Activated CD8-positive, alpha-beta memory T cell treated with anti-CD3 and anti-CD28 coated beads, Interleukin-2, amount 50 U/mL, for 1 hour (primary cell): ENCODE results near the gene CPNE9.
"Not testable (repeated sequence)": the region's sequence is repeated elsewhere in the genome, so short reads cannot be mapped to it uniquely, and the experiment has no call there.

Experiments used
- DNase-seq: peaks from one replicate; pipeline ENCODE4 v3.0.0-alpha.2; 2020; ENCODE audit errors: extremely low read depth

The CPNE9 gene

DNA sequence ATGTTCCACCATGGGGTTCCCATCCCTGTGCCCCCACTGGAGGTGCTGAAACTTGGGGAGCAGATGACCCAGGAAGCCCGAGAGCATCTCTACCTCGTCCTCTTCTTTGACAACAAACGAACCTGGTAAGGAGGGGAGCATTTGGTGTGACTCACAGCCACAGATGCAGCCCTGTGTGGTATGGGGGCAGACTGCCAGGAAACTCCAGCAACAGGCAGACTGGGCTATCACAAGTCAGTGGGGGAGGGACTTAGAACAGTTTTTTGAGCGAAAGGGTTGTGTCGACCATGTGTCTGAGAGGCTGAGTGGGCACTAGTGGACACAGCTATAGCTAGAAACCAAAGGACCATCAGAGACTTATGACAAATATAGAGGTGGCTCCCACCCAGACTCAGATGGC lies 42.7 kb downstream of the CPNE9 start:
- no peak for DNase-seq

DNA sequence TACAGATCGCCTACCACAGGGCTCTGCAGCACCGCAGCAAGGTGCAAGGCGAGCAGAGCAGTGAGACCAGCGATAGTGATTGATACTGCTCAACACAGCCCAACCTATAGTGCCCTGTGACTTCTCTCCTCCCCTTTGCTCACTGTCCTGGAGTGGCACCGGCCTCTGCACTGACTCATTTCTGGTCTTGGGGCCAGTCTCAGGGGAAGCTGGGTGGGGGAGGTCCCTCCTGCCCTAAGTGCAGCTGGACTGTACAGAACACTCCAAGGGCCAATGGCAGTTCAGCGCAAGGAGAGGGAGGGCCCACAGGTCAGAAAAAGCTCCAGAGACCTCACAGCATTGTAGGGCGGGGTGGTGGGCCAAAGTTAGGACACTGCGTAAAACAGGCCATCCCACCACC lies 43.6 kb downstream of the CPNE9 start:
- no peak for DNase-seq

DNA sequence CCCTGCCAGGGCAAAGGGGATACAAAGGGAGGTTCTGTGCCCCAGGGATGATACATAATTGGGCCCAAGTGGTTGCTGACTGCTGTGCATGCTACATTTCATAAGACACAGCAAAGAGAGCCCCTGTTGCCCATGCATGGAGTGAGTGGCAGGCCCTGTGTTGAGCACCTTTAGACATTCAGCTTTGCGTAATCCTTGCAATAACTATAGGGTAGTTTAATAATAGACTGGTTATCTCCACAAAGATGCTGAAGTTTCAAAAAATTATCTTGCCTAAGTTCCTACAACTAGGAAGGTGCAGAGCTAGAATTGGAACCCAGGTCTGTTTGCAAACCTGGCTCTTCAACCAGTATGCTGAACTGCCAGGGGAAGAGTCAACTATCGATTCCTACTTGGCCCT lies 44.4 kb downstream of the CPNE9 start:
- DNase-seq = no peak

DNA sequence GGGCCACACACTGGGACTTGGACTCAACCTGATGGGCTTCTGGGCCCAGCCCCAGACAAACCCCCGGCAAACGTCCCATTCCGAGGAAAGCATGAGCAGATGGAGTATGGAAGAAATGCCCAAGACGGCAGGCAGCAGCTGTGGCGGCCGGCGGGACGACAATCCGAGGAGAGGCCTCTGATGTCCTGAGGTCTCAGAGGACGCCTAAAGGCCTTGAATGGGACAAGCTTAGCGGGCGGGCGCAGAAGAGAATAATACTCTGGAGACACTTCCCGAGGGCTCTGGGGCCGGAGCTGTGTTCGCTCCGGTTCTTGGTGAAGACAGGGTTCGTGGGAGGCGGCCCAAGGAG lies 45.6 kb downstream of the CPNE9 start:
- no peak for DNase-seq

DNA sequence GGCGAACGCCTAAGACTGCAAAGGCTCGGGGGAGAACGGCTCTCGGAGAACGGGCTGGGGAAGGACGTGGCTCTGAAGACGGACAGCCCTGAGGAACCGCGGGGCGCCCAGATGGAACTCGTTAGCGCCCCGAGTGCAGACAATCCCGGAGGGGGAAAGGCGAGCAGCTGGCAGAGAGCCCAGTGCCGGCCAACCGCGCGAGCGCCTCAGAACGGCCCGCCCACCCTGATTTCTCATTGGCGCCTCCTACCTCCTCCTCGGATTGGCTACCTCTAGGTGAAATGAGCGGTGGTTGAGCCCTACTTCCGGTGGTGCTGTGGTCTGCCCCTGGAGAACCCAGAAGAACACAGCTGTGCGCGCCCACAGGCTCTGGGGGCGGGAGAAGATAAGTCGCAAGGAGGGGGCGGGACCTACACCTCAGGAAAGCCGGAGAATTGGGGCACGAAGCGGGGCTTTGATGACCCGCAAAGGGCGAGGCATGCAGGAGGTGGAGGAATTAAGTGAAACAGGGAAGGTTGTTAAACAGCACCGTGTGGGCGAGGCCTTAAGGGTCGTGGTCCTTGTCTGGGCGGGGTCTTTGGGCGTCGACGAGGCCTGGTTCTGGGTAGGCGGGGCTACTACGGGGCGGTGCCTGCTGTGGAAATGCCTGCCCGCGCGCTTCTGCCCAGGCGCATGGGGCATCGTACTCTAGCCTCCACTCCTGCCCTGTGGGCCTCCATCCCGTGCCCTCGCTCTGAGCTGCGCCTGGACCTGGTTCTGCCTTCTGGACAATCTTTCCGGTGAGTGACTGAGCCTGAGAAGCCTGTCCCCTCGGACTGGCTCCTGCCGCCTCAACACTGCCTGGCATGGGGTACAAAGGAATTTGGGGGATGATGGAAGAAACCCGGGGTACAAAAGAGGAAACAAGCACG lies 46.3 kb downstream of the CPNE9 start, which contains the start of gene OGG1:
OGG1 (plus strand) TSS at position 308 of the 911 bp plus-strand sequence; CDS start at position 643, 335 bp downstream.
- DNase-seq = peak; percentile 89

DNA sequence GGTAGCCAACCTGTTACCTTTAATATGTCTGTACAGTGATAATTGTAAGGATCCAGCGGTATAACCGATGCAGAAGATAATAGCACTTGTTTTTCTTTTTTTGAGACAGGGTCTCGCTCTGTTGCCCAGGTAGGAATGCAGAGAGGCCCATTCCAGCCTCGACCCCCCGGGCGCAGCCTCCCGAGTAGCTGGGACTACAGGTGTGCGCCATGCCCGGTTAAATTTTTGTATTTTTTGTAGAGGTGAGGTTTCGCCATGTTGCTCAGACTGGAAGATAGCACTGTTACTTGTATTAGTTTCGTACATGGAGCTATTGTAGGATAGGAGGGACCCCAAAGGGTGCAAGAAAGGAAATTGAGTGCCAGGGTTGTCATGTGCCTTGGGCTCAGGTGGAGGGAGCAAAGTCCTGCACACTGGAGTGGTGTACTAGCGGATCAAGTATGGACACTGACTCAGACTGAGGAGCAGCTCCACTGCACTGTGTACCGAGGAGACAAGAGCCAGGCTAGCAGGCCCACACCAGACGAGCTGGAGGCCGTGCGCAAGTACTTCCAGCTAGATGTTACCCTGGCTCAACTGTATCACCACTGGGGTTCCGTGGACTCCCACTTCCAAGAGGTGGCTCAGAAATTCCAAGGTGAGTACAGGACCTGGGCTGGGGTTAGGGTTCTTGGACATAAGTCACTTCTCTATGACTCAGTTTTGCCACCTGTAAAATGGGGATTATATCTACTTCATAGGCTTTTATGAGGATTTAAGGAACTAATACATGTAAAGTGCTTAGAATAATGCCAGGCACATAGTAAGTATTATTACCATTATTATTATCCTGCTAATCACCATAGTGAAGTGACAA lies 47.2 kb downstream of the CPNE9 start:
- no peak for DNase-seq

DNA sequence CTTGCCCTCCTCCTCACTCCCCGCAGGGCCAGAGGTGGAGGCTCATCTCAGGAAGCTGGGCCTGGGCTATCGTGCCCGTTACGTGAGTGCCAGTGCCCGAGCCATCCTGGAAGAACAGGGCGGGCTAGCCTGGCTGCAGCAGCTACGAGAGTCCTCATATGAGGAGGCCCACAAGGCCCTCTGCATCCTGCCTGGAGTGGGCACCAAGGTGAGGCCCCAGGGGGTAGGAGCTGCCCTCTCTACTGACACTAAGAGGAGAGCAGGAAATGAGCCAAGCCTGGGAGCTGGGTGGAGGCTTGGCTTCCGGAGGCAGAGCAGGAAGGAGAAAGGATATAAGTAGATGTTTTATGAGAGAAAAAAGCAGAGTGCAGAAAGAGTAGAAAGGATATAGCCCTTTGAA lies 51.0 kb downstream of the CPNE9 start:
- DNase-seq = no peak

DNA sequence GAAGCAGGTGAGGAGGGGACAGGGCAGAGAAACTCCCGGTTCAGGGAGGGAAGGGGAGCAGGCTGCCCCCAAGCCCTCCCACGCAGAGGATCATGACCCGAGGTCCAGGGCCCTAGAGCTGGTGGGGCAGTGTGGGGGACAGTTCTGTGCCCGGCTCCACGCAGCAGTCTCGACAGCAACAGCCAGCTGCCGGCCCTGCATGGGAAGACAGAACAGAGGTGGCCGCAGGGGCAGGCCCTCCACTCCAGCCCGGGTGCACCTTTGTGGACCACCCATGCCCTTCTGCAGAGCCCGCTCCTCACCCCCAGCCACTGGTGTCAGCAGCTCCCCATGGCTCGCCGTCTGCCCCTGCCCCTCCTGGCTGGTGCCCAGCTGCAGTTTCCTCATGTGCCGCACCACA lies 53.8 kb downstream of the CPNE9 start:
- no peak for DNase-seq

DNA sequence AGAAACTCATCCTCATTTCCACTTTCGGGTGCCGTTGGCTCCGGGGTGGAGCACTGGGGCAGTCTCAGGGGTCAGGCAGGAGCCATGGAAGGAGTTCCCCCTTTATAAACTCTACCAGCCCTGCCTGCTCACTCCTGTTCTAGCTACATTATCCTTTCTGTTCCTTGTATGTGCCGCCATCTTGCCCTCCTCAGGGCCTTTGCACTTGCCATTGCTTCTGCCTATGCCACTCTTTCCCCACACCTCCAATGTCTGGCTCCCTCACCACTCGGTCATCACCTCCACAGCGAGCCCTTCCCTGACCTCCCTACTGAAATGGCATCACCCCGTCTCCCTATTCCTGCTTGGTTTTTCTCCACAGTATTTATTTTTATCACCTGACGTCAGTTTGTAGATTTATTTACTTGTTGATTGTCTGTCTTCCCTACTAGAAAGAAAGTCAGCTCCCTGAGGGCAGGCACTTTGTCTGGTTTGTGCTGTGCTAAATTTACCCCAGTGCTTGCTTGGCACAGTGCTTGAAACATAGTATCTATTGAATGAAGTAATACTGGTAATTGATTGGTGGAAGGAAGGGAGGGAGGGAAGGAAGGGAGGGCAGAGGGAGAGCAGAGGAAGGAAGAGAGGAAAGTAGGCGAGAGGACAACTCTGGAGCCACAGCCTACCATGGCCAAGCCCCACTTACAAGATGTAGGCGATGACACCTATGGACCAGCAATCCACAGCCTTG lies 57.3 kb downstream of the CPNE9 start:
- no peak for DNase-seq

DNA sequence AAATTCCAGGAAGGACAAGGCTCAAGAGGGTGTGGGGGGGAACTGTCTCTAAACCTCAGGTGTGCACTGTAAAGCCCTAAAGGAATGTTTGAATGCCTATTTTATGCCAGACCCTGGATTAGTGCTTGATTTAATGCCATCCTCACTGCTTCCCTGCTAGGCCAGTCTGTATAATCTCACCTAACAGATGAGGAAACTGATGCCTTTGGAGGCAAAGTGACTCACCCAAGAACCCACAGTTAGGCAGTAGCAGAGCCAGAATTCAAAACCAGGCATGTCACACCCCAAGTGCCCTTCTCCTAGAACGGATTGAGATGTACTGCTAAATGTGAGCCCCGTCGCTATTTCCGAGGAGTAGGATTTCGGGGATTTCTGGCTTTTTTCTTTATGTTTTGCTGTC lies 58.3 kb downstream of the CPNE9 start:
- no peak for DNase-seq

DNA sequence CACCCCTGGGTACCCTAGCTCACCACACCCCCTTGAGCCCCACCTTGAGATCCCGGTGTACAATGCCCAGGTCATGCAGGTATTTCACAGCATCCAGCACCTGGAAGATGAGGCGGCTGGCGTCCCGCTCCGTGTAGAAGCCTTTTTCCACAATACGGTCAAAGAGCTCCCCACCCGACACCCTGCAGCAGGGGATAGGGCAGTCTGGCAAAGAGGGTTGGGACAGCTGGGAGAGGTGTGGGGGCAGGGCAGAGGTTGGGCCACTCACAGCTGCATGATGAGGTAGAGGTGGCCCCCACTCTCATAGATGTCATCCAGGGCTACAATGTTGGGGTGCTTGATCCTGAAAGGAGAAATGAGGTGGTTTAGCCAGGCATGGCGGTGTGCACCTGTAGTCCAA lies 59.2 kb downstream of the CPNE9 start:
- no peak for DNase-seq

DNA sequence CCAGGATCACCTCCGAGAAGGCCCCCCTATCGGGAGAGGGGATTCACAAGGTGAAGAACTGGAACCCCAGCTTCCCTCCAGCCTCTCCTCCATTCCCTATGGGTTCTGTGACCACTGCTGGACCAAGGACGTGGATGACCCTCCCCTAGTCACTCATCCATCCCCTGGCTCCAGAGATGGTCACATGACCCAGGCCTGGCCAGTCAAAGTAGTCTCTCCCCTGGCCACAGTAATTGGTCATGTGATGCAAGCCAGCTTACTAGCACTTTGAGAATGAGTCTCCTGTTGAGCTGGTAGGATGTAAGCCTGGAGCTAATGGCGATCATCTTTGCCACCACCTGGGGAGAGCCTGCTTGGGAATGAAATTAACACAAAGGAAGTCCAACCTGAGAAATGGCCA lies 62.2 kb downstream of the CPNE9 start:
- DNase-seq = no peak

DNA sequence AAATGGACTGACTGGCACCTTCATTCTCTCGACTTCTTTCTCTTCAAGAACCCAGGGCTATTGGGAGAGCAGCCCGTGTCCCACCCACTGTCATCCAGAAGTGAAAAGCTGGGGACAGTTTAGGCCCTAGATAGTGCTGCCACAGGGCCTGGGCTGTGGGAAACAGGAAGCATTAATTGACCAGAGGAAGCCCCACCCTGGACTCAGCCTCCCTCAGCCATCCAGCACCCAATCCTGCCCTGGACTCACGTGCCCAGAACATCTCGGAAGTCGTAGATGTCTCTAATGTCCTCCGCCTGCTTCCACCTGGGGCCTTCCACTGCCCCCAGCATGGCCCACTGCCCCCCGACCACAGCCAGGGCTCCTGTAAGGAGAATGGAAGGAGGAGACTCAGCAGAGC lies 63.8 kb downstream of the CPNE9 start:
- no peak for DNase-seq

DNA sequence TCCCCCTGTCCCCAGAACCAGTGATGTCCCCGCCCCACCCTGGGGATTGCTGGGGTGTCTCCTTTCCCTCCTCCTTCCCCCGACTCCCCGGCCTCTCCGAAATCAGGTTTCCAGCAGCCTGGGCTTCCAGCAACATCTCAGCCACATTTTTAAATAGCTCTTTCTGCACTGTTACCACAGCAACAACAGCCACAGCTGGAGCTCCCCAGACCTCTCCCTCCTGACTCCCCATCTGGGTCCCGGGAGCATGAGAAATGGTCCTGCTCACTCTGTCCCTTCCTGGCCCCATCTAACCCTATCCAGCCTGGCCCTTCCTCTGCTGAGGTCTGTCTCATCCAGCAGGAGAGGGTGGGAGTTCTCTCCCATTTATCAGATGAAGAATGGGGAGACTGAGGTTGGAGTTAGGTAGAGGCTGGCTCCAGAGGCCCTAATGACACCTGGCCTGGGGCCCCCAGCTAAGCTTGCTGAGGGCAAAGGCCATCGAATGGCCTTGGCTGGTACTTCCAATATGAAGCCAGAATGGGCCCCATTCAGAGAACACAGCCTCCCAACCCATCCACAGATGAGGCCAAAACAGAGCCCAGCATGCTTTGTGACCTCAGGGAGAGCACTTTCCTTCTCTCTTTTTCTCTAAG lies 64.6 kb downstream of the CPNE9 start:
- no peak for DNase-seq

DNA sequence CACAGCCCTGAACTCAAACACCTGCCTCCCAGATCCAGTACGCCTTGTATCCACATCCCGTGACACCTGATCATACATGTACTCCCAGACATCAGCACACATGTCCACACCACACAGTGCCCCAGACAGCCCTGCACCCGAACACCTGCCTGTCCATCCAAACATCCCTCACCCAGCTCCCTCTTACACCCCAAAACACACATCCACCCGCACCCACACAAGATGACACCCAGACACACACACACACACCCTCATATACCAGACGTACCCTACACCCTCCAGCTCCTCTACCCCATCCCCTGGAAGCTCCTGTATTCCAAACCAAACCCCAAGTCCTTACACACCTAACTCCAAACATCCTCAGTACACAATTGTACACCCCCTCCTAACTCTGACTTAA lies 65.4 kb downstream of the CPNE9 start:
- no peak for DNase-seq

DNA sequence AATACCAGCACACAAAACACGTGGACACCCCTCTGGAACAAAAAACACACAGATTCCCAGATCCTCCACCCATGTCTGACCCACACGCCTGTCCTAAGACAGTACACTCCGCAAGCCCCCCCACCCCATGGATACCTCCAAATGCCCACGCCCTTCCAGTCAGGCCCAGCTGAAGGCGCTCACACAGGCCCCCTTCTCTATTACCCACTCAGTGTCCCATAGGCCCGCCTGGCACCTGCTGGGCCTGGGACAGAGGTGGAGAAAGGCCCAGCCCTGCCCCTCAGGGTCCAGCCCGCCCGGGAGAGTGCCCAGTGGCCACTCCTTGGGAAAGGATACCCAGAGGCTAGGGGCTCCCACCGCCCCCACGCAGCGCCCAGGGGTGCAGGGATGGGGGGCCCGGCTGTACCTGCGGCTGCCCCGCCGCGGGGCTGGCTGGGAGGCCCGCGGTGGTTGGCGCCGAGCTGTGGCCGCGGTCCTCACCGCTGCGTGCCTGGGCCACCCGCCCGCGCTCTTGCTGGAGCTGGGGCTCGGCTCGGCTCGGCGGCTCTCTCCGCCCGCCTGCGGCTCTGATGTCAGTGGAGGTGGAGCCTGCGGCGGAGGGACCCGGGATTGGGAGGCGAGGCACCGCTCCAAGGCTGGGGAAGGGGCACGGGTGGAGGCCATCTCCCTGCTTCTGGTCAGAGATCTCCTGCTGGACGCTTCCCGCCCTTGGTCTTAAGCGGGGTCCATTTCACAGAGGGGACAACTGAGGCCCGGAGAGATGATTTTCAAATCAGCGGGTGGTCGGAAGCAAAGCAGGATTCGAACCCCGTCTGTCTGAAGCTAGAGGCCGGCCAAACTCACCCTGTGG lies 66.0 kb downstream of the CPNE9 start, which contains the start of gene CAMK1:
CAMK1 (minus strand) TSS at position 522 of the 850 bp plus-strand sequence. CDS start 2,198 bp downstream, outside the sequence.
- DNase-seq = no peak

DNA sequence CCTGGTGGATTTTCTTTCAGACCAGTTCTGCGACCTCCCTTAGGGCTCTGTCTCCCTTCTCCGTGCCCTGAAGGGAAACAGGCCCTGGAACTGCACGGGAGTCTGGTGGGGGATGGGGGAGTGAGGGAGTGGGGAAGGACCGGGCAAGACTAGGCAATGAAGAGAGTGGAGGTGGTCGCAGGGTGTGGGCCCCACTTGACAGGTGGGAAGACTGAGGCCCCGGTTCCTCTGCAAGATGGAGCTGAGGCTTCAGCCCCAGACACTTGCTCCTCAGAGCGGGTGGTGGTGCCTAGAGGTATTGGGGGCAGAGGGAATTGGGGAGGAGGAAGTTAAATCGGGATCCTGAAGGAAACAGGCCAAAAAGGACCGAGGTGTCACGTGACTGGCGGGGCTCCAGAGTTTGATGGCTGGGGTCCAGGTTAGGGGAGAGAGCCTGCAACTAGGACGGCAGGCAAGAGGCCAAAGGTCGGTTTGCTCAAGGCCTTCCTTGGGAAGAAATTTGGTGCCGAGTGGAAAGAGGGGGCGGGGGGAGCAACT lies 66.7 kb downstream of the CPNE9 start:
- DNase-seq = no peak

DNA sequence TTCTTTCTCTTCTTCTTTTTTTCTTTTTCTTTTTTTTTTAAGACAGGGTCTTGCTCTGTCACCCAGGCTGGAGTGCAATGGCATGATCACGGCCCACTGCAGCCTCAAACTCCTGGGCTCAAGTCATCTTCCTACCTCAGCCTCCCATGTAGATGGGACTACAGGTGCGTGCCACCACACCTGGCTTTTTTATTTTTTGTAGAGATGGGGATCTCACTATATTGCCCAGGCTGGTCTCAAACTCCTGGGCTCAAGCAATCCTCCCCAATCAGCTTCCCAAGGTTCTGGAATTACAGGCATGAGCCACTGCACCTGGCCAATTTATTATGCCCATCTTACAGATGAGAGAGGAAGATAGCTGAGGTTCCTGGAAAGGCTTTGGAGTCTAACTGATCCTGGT lies 67.4 kb downstream of the CPNE9 start:
- not testable (repeated sequence) for DNase-seq

DNA sequence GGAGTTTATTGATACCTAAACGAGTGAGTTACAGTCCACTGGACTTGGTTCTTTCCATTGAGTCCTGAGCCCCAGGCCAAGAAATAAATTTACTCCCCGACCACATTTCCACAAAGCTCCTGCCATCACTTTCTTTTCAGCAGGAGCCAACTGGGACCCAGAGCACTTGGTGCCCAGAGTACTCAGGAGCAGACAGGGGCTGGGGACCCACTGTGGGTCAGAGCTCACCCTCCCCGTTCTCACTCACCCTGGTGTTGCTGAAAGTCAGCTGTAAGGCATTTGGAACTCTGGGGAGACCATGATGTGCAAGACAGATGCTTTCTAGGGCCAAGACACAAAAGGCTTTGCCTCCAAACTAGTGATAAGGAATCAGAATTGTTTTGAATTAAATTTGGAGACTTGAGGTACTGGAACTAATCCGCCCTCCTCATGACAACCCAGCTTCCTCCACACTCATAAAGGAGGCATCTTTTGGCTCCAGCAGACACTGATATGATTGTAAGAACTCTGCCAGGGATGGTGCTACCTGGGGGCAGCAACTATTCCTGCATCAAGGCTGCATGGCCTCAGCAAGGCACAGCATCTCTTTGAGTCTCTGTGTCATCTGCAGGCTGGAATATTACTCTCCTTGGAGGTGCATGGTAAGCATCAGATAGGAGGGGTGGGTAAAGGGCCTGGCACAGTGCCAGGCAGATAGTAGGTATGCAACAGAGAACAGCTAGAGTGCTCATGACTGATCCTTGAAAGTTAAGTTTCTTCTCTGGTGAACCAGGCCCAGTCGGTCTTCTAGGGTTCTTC lies 73.5 kb downstream of the CPNE9 start:
- no peak for DNase-seq

DNA sequence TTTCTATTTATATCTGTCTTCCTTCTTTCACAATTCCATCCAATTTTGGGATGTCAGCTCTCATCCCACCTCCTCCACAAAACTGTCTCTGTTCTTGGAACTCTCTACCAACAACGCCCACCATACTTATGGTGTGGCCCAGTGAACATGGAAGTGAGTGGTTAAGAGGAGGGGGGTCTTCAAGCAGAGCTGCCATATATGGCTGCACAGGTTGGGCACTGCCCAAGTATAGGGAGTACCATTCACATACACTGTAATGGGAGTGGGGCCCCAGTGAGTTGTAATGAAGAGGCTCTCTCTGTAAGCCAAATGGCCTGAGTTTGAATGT lies 74.0 kb downstream of the CPNE9 start:
- no peak for DNase-seq
